ENCODE measurements around the gene TNFRSF1B.

TNFRSF1B gene

DNA sequence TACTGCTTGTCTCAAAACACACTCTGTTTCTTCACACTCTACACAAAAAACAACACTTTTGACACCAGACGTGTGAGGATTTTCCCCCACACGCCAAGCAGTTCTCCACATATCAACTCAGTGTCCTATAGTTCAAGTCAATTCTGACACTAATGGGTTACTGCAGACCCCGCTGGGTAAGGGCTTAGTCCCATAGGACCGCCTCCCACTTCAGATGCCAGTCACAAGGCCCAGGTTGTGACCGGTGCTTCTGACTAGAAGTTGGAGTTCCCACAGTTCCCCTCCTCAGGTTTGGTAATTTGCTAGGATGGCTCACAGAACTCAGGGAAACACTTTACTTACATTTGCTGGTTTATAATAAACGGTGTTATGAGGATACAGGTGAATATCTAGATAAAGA lies 83.0 kb downstream of the TNFRSF1B start:
- WGBS, 2 experiments (ENCODE audit: insufficient coverage in 2 of 2) = 79 to 80% methylated on average over 4 to 5 of the region's 6 CpGs
- peaks cover 62% of the 10 kb centered on the region for H3K36me3 ChIP-seq (ENCODE audit: control insufficient read depth, insufficient read depth, low read length)
- H3K9me3 ChIP-seq (ENCODE audit: control insufficient read depth, low read length) = no peaks in the 10 kb centered on the region
- H3K4me3 ChIP-seq (ENCODE audit: extremely low read depth, insufficient read depth, low read length, poor library complexity, severe bottlenecking) = no peak overlapping the region
- H3K4me1 ChIP-seq (ENCODE audit: control insufficient read depth, insufficient read depth, low read length, poor library complexity, severe bottlenecking) = no peaks in the 10 kb centered on the region
- no peak overlapping the region for H3K27ac ChIP-seq (ENCODE audit: low read depth, low read length, severe bottlenecking)

GRCh38 chr1:12251442-12251841 lies 84.7 kb downstream of the TNFRSF1B start:
- 94% methylated on average over 5 of the region's 5 CpGs for WGBS, 2 experiments (ENCODE audit: insufficient coverage in 2 of 2)
- Histone ChIP-seq H3K36me3 (ENCODE audit: control insufficient read depth, insufficient read depth, low read length) (peaks cover 57% of the 10 kb centered on the region), H3K27ac (ENCODE audit: low read depth, low read length, severe bottlenecking) (no peak overlapping the region), H3K4me3 (ENCODE audit: extremely low read depth, insufficient read depth, low read length, poor library complexity, severe bottlenecking) (no peak overlapping the region), H3K9me3 (ENCODE audit: control insufficient read depth, low read length) (no peaks in the 10 kb centered on the region), H3K4me1 (ENCODE audit: control insufficient read depth, insufficient read depth, low read length, poor library complexity, severe bottlenecking) (no peaks in the 10 kb centered on the region)

- Histone ChIP-seq H3K4me1 (ENCODE audit: control insufficient read depth, insufficient read depth, low read length, poor library complexity, severe bottlenecking) (no peaks in the 10 kb centered on the region), H3K9me3 (ENCODE audit: control insufficient read depth, low read length) (no peaks in the 10 kb centered on the region), H3K4me3 (ENCODE audit: extremely low read depth, insufficient read depth, low read length, poor library complexity, severe bottlenecking) (no peak overlapping the region), H3K36me3 (ENCODE audit: control insufficient read depth, insufficient read depth, low read length) (peaks cover 78% of the 10 kb centered on the region), H3K27ac (ENCODE audit: low read depth, low read length, severe bottlenecking) (no peak overlapping the region)
- WGBS, 2 experiments (ENCODE audit: insufficient coverage in 2 of 2) = 93 to 100% methylated on average over 2 of the region's 2 CpGs
Observed at GRCh38 chr1:12255913-12256312, 89.1 kb downstream of the TNFRSF1B start.

GRCh38 chr1:12258272-12258671 lies 91.5 kb downstream of the TNFRSF1B start:
- WGBS, 2 experiments (ENCODE audit: insufficient coverage in 2 of 2) = 100% methylated on average over 2 to 4 of the region's 7 CpGs
- H3K4me3 ChIP-seq (ENCODE audit: extremely low read depth, insufficient read depth, low read length, poor library complexity, severe bottlenecking) = no peak overlapping the region
- H3K36me3 ChIP-seq (ENCODE audit: control insufficient read depth, insufficient read depth, low read length) = peaks cover 84% of the 10 kb centered on the region

More at GRCh38 chr1:12258272-12258671, 91.5 kb downstream of the TNFRSF1B start:
- Histone ChIP-seq H3K27ac (ENCODE audit: low read depth, low read length, severe bottlenecking) (no peak overlapping the region), H3K9me3 (ENCODE audit: control insufficient read depth, low read length) (no peaks in the 10 kb centered on the region), H3K4me1 (ENCODE audit: control insufficient read depth, insufficient read depth, low read length, poor library complexity, severe bottlenecking) (no peaks in the 10 kb centered on the region)
